HG03139 (cell line): ENCODE measurements around the gene PLA2G4E.

Experiments
- ATAC-seq: cut with Tn5 transposase; IDR thresholded peaks from one replicate; pipeline ENCODE4 v1.9.1; 2021; ENCODE audit not compliant: unreplicated experiment

PLA2G4E gene

DNA sequence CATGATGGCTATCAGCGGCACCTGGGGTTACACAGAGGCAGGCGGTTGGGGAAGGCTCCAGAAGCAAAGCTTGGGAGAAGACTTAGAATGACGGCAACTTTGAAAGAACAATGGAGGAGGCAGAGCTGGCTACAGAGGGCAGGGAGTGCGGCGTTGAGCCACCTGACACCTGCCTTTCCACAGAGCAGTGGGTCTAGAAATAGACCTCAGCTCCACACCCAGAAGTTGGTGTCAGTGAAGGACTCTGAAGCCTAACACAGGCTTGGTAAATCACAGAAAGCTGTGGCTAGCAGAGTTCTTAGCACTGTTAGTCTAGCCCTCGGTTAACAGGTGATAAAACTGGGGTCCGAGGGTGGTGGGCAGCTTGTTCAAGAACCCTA, 25.4 kb downstream of the PLA2G4E start:
- no peak for ATAC-seq

- ATAC-seq, result no peak
Measured at GRCh38 chr15:41994772-41995475, 25.9 kb downstream of the PLA2G4E start.

DNA sequence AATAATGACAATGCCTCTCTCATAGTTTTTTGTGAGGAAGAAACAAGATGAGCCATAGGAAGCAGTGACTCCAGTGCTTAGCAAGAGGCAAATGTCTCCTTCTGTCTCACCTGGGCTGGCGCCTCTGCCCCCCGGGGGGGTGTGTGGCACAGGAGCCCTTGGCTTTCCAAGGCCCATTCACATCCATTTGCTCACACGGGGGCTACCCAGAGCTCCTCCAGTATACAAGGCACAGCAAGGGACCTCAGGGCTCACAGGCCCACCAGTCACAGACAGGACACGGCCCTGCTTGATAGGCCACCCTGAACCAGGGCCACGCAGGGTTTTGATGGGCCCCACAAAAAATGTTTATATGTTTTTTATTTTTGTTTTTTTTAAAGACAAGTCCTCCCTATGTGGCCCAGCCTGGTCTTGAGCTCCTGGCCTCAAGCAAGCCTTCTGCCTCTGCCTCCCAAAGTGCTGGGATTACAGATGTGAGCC, 26.6 kb downstream of the PLA2G4E start:
- ATAC-seq, result no peak

- no peak for ATAC-seq
Measured at GRCh38 chr15:41993472-41994170, 27.2 kb downstream of the PLA2G4E start.

GRCh38 chr15:41992803-41993190, 28.0 kb downstream of the PLA2G4E start:
- ATAC-seq, result no peak

DNA sequence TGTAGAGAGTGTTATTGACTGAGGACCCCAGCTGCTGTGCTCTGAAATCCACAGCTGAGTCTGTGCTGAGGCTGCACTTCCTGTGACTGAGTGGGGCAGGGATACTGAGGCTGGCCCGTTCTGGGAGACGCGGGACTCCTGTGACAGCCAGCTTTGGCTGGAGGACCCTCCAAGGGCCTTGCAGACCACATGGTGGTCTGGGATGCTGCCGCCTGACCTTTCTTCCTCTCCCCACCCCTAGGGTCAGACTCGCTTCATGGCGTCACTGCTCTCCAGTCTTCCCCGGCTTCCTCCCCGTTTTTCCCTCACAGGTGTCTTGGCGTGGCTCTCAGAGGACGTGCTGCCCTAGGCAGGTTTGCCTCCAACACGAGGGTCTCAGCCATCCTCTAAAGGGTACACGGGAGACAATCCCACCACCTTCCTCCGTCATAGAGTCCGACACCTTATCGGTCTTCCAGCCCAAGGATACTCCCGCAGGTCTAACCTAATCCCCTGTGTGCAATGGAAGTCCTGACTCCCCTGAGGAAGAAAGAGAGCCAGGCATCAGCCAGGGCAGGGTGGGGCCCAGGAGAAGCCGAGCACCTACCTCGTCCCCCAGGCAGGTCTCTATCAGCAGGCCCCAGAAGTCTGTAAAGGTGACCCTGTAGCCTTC, 28.6 kb downstream of the PLA2G4E start:
- ATAC-seq, result no peak

DNA sequence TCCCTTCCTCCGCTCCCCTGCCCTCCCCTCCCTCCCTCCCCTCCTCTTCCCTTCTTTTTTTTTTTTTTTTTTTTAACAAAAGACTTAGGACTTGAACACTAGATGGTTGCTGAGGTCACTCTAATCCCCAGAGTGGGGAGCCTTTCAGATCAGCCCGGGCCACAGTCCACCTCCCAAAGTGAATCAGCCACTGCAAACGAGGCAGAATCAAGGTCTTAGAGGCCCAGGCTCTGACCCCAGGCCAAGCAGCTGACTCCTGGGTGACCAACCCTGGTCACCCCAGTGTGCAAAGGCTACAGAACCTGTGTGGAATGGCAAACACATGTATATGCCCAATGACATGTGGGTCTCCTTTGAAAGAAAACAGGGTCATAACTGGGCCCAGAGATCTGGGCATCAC, 30.2 kb downstream of the PLA2G4E start:
- ATAC-seq, result no peak

DNA sequence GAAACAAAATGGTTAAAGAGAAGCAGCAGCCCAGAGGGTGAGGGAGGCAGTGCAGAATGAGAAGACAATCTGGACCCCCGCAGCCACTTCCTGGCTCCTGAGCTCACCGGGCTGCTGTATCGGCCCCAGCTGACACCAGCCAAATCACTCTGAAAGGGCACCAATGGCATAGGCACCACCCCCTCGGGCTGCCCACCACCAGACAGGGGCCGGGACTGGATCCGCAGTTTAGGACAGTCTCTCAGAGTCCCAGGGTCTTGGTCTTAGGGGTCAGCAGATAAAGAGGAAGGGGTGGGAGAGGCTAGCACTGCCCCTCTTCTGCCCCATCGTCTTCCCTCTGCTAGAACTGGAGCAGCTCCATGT, 30.6 kb downstream of the PLA2G4E start:
- ATAC-seq, result no peak

DNA sequence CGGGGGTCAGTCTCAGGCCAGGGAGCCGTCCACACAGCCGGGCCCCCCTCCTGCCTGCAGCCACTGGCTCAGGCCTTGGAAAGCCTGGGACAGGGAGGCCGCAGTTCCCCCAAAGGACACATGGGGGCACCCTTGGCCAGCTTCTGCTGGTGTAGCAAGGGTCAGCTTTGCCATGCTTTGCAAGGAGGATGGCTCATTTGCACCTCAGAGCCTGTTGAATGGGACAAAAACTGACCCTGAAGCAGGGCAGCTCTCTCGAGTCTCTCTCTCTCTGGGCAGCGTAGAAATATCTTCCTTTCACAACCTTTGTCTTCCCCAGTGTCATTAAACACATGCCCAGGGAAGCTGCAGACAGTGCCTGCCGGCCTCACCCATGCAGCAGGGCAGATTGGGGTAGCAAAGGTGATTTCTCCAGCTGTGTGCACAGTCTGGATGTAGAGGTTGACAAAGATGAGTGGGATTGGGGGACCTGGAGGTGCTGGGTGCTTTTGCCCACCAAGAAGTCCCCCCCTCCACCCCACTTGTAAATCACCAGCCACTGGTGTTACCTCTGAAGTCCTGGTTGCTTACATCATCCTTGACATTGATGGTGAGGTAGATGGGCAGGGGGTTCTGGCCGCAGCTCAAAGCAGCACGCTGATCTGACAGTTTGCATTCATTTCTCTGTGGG, 31.1 kb downstream of the PLA2G4E start:
- ATAC-seq, result peak; percentile 50

- ATAC-seq, result no peak
Measured at GRCh38 chr15:41988896-41989572, 31.8 kb downstream of the PLA2G4E start.

- no peak for ATAC-seq
Measured at GRCh38 chr15:41987925-41988275, 32.9 kb downstream of the PLA2G4E start.

GRCh38 chr15:41987246-41987924, 33.5 kb downstream of the PLA2G4E start:
- ATAC-seq, result no peak

DNA sequence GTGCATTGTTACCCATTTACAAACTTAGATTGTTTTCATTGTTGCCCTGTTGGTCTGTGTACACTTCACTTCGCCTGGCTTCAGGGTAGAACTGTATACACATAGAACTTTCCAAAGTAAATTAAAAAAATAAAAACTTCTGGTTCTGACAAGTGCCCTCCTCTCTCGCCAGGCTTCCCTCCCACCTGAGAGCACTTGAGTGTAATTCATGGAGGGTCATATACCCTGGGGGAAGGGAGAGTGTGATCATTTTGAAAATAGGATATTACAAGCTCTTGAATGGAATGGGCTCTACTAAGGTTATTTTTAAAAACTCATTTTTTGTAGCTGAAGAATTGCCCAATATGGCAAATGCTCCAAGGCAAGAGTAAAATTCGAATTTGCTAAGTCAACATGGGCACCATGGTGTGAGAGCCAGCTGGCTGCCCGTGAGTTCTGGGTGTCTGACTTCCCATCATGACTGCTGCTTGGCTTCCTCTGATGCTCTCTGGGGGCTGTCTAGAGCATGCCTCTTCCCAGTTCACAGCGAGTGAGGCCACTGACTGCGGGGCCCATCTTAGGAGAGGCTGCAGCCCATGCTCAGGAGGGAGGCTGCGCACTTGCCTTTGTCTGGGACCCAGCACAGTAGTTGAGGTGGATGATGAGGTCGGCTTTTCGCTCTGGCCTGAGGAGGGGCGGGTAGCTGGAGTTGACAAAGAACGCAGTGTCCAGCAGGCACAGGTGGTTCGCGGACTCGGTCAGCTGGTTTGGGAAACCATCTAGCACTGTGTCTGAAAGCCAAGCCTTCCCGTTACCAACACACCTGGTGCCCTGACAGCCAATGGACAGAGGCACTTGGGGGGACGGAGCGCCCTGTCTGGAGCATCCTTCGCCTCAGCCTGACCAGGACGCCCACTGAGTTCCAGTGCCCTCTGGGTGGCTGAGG, 35.3 kb downstream of the PLA2G4E start:
- ATAC-seq, result no peak

GRCh38 chr15:41984622-41985021, 36.2 kb downstream of the PLA2G4E start:
- no peak for ATAC-seq

DNA sequence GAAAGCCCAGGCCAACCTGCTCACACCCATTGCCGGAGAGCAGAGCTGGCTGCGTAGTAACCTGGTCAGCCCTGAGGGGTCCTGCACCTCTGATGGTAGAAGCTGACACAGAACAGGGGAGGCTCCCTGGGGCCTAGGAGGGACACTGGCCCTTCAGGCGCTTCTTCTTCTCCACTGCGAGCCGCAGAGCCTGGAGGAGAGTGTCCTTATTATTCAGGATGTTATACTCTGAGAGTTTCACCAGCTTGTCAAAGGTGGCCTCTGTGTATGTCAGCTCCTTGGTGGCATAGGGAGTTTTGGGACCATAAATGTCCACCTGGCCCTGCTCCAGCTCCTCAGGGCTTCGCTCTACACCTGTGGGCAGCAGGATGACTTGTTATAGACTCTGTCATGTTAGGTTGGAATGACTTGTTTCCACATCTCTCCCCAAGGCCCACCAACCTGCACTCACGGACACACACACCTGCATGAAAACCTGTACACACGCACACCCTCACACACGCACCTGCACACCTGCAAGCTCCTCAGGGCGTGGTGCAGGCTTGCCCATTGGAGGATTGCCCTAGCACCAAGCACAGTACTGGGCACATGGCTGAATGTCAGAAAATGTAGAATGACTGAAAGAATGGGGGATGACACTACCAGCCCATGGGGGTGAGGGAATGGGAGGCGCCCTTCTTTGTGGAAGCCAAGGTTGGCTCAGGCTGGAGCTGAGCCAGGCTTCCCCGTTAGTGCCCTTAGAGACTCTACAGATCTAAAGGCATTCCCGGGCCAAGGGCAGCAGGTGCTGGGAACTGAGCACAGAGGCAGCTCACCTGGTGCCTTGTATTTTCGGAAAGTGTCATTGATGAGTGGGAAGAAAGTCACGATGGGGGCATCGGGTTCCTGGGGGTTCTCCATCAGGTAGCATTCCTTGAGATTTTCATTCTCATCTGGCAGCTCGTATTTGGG, 36.9 kb downstream of the PLA2G4E start:
- no peak for ATAC-seq

DNA sequence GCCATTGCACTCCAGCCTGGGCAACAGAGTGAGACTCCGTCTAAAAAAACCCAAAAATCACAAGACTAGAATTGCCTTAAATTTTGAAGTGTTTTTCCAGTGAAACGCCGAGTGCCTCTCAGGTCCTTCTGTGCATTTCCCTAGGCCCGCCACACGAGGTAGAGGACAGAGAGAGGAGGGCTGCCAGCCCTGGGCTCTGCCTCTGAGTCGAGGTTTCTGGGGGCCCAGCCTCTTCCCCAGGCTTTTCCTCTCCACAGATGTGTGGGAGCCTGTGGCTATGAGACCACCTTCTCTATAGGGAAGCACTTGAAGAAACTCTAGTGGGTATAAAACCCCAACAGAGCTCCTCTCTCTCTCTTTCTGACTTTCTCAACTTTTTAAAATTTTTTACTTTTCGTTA, 37.6 kb downstream of the PLA2G4E start:
- ATAC-seq, result no peak

- no peak for ATAC-seq
Measured at GRCh38 chr15:41982133-41982930, 38.5 kb downstream of the PLA2G4E start.
